ENCODE results near the gene ESAM. TPM values are rescaled to one million over a fixed set of nuclear protein-coding genes. Genes with fewer than 3 reads are reported as not detected.
A peak's percentile ranks its signal among the peaks of the same experiment; 100 is the strongest.

ESAM gene
- total RNA-seq, 1 donor from 2014 or later, result 0.26 TPM

DNA sequence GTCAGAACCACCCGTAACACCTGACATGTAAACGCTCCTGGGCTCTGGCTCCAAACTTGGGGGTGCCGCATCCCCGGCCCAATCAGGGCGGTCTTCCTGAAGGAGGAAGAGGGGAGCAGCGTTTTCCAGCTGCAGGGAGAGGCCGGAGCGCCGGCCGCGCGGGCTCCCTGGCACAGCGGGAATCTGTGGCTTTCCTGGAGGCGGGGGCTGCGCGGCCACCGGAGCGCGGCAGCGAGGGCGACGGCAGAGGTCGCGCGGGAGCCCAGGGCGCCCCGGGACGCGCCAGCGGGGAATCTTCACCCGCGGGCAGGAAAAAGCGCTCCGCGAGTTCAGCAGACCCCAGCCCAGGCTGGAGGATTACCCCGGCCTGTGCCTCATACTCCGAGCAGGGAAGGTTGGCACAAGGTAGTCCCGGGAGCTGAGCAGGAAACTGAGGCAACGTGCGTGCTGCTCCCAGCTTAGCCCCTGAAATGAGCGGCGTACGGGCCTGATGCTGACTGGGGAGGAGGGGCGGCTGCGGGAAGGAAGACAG lies 600 bp upstream of the ESAM start:
- no peak overlapping the region for H3K27ac Mint-ChIP-seq
- peaks cover 13% of the 10 kb centered on the region for H3K36me3 Mint-ChIP-seq
- Histone ChIP-seq H3K9me3 (ENCODE audit: low read depth) (no peaks in the 10 kb centered on the region), H3F3A (ENCODE audit: low read depth) (peaks cover 41% of the 10 kb centered on the region), H3K79me2 (ENCODE audit: low read depth) (no peaks in the 10 kb centered on the region), H3K36me3 (no peaks in the 10 kb centered on the region), H2AFZ (replicated peaks) (no peak overlapping the region), H4K20me1 (ENCODE audit: low read depth) (peaks cover 63% of the 10 kb centered on the region), H3K27me3 (peaks cover 53% of the 10 kb centered on the region), H3K4me3 (peak overlapping the region; percentile 49), H3K9ac (no peak overlapping the region), H3K27ac (no peak overlapping the region), H3K4me1 (peaks cover 36% of the 10 kb centered on the region), H3K4me2 (peak overlapping the region; percentile 84)
- H3K4me3 Mint-ChIP-seq, result peak overlapping the region; percentile 90
- peaks cover 34% of the 10 kb centered on the region for H3K4me1 Mint-ChIP-seq
- H3K27me3 Mint-ChIP-seq (ENCODE audit: insufficient read depth, low read depth), result peaks cover 42% of the 10 kb centered on the region
- peak; percentile 67 for DNase-seq (ENCODE audit: low spot score)
- TF ChIP-seq, protein P1, sequence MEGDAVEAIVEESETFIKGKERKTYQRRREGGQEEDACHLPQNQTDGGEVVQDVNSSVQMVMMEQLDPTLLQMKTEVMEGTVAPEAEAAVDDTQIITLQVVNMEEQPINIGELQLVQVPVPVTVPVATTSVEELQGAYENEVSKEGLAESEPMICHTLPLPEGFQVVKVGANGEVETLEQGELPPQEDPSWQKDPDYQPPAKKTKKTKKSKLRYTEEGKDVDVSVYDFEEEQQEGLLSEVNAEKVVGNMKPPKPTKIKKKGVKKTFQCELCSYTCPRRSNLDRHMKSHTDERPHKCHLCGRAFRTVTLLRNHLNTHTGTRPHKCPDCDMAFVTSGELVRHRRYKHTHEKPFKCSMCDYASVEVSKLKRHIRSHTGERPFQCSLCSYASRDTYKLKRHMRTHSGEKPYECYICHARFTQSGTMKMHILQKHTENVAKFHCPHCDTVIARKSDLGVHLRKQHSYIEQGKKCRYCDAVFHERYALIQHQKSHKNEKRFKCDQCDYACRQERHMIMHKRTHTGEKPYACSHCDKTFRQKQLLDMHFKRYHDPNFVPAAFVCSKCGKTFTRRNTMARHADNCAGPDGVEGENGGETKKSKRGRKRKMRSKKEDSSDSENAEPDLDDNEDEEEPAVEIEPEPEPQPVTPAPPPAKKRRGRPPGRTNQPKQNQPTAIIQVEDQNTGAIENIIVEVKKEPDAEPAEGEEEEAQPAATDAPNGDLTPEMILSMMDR (IDR thresholded peaks at IDR 0.05), result no peak
- TF ChIP-seq EZH2 (IDR thresholded peaks at IDR 0.05) (peak; percentile 10), EZH2phosphoT487 (IDR thresholded peaks at IDR 0.05) (peak; percentile 6)
- no peaks in the 10 kb centered on the region for H3K9me3 Mint-ChIP-seq

DNA sequence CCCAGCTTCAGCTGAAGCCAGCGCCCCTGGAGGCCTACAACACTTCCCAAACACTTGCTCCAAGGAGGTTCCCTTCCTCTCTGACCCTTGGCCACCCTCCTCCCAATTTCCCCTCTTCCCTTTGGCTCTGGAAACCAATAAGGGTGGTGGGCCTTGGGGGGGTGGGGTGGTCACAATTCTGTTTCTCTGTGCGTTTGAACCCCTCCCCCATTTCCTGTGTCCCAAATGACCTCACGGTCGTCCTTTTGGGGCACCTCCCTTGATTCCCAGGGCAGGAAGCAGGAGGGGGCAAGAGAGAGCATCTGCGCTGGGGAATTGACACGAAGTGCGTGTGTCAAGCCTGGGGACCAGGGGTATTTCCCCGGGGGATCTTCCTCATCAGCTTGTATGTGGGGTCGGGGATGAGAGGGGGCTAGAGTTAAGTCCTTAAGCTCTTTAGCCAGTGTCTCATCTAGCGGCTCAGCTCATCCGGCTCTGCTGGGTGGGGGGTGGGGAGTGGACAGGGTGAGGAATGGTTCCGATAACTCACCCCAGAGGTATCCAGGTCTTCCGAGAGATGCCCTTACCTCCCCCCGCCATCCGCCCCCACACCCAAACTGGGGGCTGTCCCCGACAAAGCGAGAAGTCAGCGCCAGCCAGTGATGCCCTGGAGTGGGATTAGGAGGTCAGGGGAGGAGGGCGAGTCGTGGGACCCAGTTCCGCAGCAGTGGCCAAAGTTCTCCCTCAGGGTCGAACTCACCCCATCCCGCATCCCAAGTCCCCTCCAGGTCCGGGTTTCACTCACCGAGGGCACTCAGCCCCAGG lies 587 bp downstream of the ESAM start:
- H3K27me3 ChIP-seq, result peaks cover 65% of the 10 kb centered on the region
- Mint-ChIP-seq H3K9me3 (no peaks in the 10 kb centered on the region), H3K27ac (no peak overlapping the region), H3K36me3 (peaks cover 10% of the 10 kb centered on the region), H3K4me1 (peaks cover 36% of the 10 kb centered on the region), H3K27me3 (ENCODE audit: insufficient read depth, low read depth) (peaks cover 49% of the 10 kb centered on the region), H3K4me3 (peak overlapping the region; percentile 78)
- H3K4me2 ChIP-seq, result peak overlapping the region; percentile 84
- no peaks in the 10 kb centered on the region for H3K36me3 ChIP-seq
- peak overlapping the region; percentile 49 for H3K4me3 ChIP-seq
- peaks cover 36% of the 10 kb centered on the region for H3K4me1 ChIP-seq
- TF ChIP-seq EZH2phosphoT487 (IDR thresholded peaks at IDR 0.05), result peak; percentile 12
- TF ChIP-seq, protein P1 (IDR thresholded peaks at IDR 0.05), result peak; percentile 24
- TF ChIP-seq EZH2 (IDR thresholded peaks at IDR 0.05), result peak; percentile 58
- H2AFZ ChIP-seq (replicated peaks), result no peak overlapping the region
- H3K9me3 ChIP-seq (ENCODE audit: low read depth), result no peaks in the 10 kb centered on the region
- no peak overlapping the region for H3K9ac ChIP-seq
- H3F3A ChIP-seq (ENCODE audit: low read depth), result peaks cover 41% of the 10 kb centered on the region
- no peaks in the 10 kb centered on the region for H3K79me2 ChIP-seq (ENCODE audit: low read depth)
- no peak overlapping the region for H3K27ac ChIP-seq
- H4K20me1 ChIP-seq (ENCODE audit: low read depth), result peaks cover 63% of the 10 kb centered on the region
- peak; percentile 58 for DNase-seq (ENCODE audit: low spot score)

DNA sequence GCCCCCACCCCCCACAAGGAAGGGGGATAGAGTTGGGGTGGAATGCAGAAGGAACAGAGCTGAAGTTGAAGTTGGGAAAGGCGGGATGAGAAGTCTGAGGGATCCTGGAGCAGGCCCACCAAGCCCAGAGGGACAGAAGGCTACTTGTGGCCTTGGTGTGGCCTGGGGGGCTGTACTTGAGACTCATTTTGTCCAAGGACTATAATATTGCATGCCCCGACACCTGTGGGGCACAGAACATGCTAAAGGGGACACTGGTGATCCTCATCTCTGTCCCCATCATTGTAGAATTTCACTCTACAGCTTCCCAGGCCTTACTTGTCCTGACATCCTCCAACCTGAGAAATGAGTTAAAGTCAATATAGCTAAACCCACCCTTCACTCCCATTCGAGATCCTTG lies 1.3 kb downstream of the ESAM start:
- H3K4me3 ChIP-seq, result no peak overlapping the region
- H3K27me3 ChIP-seq, result peaks cover 72% of the 10 kb centered on the region
- peak overlapping the region; percentile 55 for H3K4me3 Mint-ChIP-seq

More for the DNA sequence above, 1.3 kb downstream of the ESAM start:
- Histone ChIP-seq H3K27ac (no peak overlapping the region), H2AFZ (replicated peaks) (no peak overlapping the region), H3K9ac (no peak overlapping the region), H3F3A (ENCODE audit: low read depth) (peaks cover 41% of the 10 kb centered on the region), H3K4me1 (peaks cover 36% of the 10 kb centered on the region), H4K20me1 (ENCODE audit: low read depth) (peaks cover 60% of the 10 kb centered on the region), H3K36me3 (no peaks in the 10 kb centered on the region), H3K4me2 (peak overlapping the region; percentile 84), H3K9me3 (ENCODE audit: low read depth) (no peaks in the 10 kb centered on the region), H3K79me2 (ENCODE audit: low read depth) (no peaks in the 10 kb centered on the region)
- TF ChIP-seq, protein P1 (IDR thresholded peaks at IDR 0.05), result no peak
- TF ChIP-seq EZH2phosphoT487 (IDR thresholded peaks at IDR 0.05) (no peak), EZH2 (IDR thresholded peaks at IDR 0.05) (no peak)
- Mint-ChIP-seq H3K27me3 (ENCODE audit: insufficient read depth, low read depth) (peaks cover 54% of the 10 kb centered on the region), H3K9me3 (no peaks in the 10 kb centered on the region), H3K36me3 (peaks cover 7% of the 10 kb centered on the region), H3K27ac (no peak overlapping the region), H3K4me1 (peaks cover 36% of the 10 kb centered on the region)
- DNase-seq (ENCODE audit: low spot score), result no peak

All from neural progenitor cell (in vitro differentiated cells).